Measurements from ENCODE around the gene B3GALT4.

Gene B3GALT4

DNA sequence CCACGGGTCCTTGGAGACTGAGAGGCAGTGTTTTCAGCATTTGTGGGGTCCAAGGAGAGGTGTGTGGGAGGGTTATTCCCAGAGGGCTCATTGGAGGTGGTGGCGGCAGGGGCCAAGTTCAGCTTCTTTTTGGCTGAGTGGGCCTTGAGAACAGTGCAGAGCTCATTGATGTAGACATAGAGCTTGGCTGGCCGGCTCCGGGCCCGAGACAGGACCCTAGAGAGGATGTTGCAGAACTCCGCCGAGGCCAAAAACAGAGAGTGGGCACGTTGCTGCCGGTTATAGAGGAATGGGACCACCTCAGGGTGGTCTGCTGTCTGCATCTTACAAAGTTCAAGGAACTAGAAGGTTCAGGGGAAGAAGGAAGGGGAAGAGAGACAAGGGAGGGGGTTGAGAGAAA lies 44.3 kb downstream of the B3GALT4 start:
- Histone ChIP-seq H3K4me1 (ENCODE audit: control insufficient read depth, insufficient read depth, low read length, poor library complexity, severe bottlenecking) (peaks cover 41% of the 10 kb centered on the region), H3K27ac (ENCODE audit: insufficient read depth, low read length, poor library complexity, severe bottlenecking) (peak overlapping the region; percentile 84), H3K4me3 (ENCODE audit: insufficient read depth, low read depth, low read length, poor library complexity, severe bottlenecking) (no peak overlapping the region)

DNA sequence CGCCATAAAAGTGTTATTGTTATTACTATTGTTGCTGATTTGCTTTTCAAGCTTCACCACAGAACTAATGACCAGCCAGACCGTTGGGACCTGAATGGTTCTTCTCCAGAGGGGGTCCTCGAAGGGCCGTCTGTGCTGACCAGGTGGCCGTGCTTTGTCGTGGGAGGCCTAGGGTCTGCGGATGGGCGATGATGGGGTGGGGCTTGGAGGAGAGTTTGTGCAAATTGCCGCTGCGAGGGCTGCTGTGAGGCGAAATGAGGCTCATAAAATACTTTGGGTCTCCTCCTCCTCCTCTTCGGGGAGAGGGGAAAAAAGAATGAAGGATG lies 46.7 kb downstream of the B3GALT4 start:
- no peak for DNase-seq
- H3K27ac ChIP-seq (ENCODE audit: insufficient read depth, low read length, poor library complexity, severe bottlenecking): peak overlapping the region; percentile 84
- H3K9me3 ChIP-seq (ENCODE audit: control insufficient read depth, low read length): no peaks in the 10 kb centered on the region
- peaks cover 35% of the 10 kb centered on the region for H3K4me1 ChIP-seq (ENCODE audit: control insufficient read depth, insufficient read depth, low read length, poor library complexity, severe bottlenecking)
- H3K36me3 ChIP-seq (ENCODE audit: control insufficient read depth, insufficient read depth, low read length): peaks cover 26% of the 10 kb centered on the region
- H3K4me3 ChIP-seq (ENCODE audit: insufficient read depth, low read depth, low read length, poor library complexity, severe bottlenecking): peak overlapping the region; percentile 89
- H3K27me3 ChIP-seq (replicated peaks; ENCODE audit: control insufficient read depth, insufficient read depth, low read length, poor library complexity, severe bottlenecking): no peaks in the 10 kb centered on the region

More for the DNA sequence above, 44.3 kb downstream of the B3GALT4 start:
- Histone ChIP-seq H3K9me3 (ENCODE audit: control insufficient read depth, low read length) (no peaks in the 10 kb centered on the region), H3K27me3 (replicated peaks; ENCODE audit: control insufficient read depth, insufficient read depth, low read length, poor library complexity, severe bottlenecking) (no peaks in the 10 kb centered on the region), H3K36me3 (ENCODE audit: control insufficient read depth, insufficient read depth, low read length) (peaks cover 27% of the 10 kb centered on the region)
- no peak for DNase-seq

DNA sequence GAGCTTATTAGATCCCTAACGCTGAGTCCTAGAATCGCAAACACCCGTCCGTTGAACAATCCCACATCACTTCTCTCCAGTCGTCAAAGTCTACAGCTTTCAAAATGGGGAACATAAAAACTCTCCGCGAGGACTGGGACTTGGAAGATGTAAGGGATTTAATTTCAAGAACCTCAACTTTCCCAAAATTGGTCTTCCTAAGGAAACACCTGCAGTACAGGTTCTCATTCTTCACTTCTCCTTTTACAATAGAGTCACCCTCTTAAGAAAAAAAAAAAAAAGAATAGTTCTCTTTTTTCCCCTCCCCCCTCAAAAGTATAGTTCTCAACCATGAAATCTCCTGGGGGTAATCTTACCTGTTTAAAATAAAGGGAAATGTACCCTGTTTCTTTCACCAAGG lies 47.2 kb downstream of the B3GALT4 start:
- no peak for DNase-seq
- H3K27ac ChIP-seq (ENCODE audit: insufficient read depth, low read length, poor library complexity, severe bottlenecking): peak overlapping the region; percentile 84

More for the DNA sequence above, 47.2 kb downstream of the B3GALT4 start:
- Histone ChIP-seq H3K36me3 (ENCODE audit: control insufficient read depth, insufficient read depth, low read length) (peaks cover 20% of the 10 kb centered on the region), H3K4me1 (ENCODE audit: control insufficient read depth, insufficient read depth, low read length, poor library complexity, severe bottlenecking) (peaks cover 30% of the 10 kb centered on the region), H3K9me3 (ENCODE audit: control insufficient read depth, low read length) (no peaks in the 10 kb centered on the region), H3K27me3 (replicated peaks; ENCODE audit: control insufficient read depth, insufficient read depth, low read length, poor library complexity, severe bottlenecking) (no peaks in the 10 kb centered on the region), H3K4me3 (ENCODE audit: insufficient read depth, low read depth, low read length, poor library complexity, severe bottlenecking) (peak overlapping the region; percentile 89)

All from effector memory CD4-positive, alpha-beta T cell (primary cell).